Activated CD4-positive, alpha-beta T cell treated with anti-CD3 and anti-CD28 coated beads for 4 hours (primary cell): Measurements from ENCODE around the gene PKP1.

ENCODE experiments used
- DNase-seq, 2 donors: peaks; one replicate each; pipeline ENCODE4 v3.0.0-alpha.2; 2020

The PKP1 gene

GRCh38 chr1:201261771-201262547, 21.3 kb upstream of the PKP1 start:
- DNase-seq: no peak

- no peak for DNase-seq
Observed at GRCh38 chr1:201262963-201263608, 20.2 kb upstream of the PKP1 start.

GRCh38 chr1:201264072-201264471, 19.2 kb upstream of the PKP1 start:
- no peak for DNase-seq

- no peak for DNase-seq
Observed at GRCh38 chr1:201264554-201264953, 18.8 kb upstream of the PKP1 start.

GRCh38 chr1:201265756-201266155, 17.6 kb upstream of the PKP1 start:
- DNase-seq: no peak

DNA sequence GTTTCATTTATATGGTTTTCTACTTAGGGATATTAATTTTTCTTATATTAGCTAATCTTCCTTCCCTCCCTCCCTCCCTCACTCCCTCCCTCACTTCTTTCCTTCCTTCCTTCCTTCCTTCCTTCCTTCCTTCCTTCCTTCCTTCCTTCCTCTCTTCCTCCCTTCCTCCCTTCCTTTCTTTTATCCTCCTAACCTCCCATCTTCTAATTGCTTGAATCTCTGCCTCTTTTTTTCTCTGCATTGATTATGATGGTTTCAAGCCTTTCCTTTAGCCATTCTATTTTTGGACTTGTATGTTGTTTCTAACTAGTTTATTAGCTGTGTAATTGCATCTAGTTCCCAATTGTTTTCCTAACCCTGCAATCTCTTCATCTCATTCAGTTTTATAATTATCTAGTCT, 17.0 kb upstream of the PKP1 start:
- no peak for DNase-seq

DNA sequence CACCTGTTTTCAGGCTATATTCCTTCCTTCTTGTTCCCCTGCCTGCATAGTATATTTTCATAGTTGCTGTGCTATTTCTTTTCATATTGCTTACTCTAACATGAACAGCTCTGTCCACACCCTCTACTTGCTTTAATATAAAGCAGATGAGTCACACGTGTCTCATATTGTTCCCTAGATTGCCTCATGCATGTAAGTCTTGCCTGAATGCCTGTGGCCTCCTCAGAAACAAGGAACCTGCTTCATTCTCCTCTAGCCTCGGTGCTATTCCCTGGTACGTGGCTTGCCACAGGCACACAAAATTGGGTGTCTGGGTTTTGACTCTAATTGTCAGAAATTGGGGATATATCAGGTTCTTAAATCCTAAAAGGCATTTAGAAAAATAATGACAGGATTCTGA, 16.5 kb upstream of the PKP1 start:
- no peak for DNase-seq

DNA sequence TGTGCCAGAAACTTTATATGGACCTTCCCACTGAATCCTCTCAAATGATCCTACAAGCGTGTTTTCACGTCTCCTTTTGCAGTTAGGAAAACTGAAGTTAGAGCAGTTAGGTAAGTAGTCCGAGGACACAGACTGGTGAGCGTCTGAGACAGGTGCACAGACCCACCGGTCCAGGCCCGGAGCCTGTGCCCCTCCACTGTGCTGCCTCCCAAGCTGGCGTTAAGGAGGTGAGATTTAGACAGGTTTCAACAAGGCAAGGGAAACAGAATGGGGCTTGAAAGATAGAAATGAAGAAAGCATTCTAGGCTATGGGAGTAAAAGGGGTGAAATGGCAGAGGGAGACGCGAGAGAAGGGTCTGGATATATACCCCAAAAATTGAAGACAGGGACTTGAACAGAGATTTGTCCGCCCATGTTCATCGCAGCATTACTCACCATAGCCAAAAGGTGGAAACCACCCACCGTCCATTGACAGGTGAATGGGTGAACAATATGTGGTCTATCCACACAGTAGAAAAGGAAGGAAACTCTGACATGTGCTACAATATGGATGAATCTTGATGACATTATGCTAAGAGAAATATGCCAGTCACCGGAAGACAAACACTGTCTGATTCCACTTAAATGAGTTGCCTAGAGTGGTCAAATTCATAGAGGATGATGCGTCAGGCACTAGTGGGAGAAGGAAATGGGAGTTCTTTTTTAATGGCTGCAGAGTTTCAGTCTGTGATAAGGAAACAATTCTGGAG, 15.7 kb upstream of the PKP1 start:
- no peak for DNase-seq

DNA sequence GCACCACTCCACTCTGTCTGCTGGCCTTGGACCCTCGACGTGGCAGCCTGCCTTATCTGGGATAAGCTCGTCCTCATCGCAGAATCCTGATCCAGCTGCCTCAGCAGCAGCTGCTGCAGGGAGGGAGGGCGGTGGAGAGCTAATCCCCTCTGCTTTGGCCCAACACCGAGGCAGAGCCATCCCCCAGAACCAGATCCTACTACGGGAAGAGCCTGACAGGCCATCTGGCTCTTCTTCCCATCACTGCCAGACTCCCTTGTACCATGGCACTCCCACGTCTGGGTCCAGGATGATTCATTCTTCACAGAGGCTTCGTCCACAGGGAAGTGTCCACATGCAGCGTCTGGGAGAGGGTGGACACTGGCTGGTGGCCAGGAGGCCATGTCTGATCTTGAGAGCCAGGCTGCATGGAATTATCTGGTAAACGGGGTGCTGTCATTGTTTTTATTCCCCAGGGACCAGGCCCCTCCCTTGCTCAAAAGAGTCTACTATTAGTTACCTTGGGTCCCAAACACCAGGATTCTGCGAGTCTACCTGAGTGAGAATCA, 14.6 kb upstream of the PKP1 start:
- no peak for DNase-seq

GRCh38 chr1:201269281-201269680, 14.0 kb upstream of the PKP1 start:
- no peak for DNase-seq

DNA sequence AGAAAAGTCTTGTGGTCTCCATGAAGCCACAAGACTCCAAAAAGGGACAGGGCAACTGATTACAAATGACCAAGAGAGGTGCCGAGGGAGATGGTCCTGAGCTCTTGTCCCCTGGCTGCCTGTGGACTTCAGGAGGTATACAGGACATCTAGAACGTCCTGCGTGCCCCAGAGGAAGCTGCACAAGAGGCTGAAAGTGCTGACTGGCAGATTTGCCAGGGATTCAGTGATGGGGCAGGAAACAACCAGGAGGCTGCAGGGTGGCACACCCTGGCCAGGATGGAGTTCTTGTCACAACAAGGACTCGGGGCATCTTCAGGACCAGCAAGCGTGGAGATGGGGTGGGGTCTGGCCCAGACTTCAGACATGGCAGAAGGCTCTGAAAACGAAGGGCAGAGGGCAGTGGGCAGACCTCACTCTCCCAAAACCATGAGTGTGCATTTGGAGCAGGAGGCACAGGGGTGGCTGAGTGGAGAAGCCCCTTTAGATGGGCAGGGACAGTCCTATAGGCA, 13.4 kb upstream of the PKP1 start:
- DNase-seq: no peak

DNA sequence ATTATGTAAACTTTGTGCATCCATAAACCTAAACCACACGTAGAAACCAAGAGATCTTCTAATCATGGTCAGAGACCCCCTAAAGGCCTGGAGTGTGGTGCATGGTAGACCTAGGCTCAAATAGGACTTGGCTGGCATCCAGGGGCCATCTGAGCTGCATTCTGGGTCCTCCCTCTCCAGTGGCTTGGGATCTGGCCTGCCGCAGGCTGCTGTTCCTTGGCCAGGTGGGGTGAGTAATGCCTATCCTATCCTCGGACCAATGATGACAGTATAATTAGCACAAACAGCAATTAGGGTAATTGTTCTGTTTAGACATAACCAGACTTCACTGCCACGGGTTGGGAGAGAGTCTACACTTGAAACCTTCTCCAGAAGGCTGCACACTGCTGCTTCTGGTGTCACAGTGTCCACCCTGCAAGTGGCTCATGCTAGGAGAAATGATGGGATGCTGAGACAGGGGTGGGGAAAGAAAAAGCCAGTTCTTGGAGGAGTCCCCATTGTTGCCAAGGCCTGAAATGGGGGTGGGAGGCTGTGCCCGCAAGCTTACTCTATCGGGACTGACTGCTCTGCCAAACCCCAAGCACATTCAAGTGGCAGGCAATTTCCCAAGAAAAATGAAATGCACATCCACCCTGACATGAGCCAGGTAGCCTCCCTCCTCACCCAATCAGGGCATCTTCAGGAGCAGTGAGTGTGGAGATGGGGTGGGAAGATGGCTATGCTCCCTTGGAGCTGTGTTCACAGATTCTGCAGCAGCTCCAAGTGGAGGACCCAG, 12.5 kb upstream of the PKP1 start:
- DNase-seq: no peak

GRCh38 chr1:201272799-201273198, 10.5 kb upstream of the PKP1 start:
- DNase-seq: no peak

- DNase-seq: no peak
Observed at GRCh38 chr1:201274616-201275252, 8.6 kb upstream of the PKP1 start.

- no peak for DNase-seq
Observed at GRCh38 chr1:201275253-201275666, 8.0 kb upstream of the PKP1 start.

DNA sequence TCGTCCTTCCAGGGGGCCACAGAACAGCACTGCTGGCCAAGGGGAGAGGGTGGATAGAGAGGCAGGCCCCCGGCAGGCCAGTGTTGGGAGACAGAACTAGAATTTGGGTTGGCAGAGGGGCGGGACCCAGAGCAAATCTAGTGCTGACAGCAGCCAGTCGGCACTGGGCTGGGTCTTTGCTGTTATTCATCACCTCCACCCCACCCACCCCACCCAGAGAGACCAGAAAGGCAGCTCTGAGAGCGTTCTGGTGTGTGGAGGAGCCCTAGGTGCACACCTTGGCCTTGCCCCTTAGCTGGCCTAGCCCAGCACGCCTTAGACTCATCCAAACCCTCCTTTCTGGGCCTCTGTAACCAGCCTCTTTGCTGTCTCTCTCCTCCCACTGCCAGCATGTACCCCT, 6.4 kb upstream of the PKP1 start:
- DNase-seq: no peak

DNA sequence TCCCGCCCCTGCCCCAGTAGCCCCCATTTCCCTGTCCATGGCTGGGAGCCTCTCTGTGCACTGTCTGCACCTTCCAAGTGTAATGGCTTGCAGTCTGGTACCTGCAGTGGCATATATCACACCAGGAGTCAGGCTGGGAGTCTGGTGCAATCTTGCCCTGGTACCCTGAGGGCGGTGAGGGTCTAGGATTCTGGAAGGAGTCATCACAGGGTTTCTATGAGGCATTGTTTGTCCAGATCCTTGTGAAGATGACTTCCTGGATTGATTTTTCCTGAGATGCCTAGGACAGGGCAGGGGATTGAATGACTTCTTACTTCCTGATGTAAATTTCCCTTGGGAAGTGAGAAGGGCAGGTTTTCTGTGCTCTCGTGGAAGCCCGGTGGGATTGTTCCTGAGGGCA, 5.9 kb upstream of the PKP1 start:
- no peak for DNase-seq

DNA sequence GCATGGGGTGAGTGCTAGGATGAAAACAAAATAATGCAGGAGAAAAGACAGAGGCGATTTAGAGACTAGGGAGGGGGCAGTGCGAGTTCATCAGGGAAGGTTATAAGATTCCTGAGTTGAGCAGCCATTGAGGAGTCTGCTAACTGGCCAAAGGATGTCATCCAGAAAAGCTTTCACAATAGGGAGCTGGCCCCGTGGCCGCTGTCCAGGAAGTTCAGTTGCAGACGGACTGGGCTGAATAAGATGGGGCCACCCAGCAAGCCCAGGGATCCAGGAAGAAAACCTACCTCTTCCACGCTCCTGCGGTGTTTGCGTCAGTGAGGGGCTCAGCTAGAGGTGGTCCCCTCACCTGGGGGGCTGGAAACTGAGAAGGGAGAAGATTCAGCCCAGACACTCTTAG, 4.0 kb upstream of the PKP1 start:
- DNase-seq: no peak

DNA sequence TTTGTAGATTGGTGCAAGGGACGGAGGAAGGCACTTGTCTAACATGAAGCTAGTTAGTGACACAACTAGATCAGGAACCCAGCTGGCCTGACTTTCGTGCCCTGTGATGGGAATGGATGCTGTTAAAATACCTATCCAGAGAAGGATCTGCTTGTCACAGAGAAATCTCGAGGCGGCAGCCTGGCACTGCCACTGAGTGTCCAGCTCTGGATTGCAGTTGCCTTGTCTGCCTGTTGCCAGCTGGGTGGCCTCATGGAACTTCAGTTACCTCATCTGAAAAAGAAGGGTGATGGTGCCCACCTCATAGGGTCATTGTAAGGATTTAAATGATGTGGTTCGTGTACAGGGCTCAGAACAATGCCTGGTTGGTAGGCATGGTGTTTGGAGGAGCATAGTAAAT, 2.4 kb upstream of the PKP1 start:
- no peak for DNase-seq

GRCh38 chr1:201281573-201281972, 1.7 kb upstream of the PKP1 start:
- no peak for DNase-seq

GRCh38 chr1:201282216-201282615, 1.1 kb upstream of the PKP1 start:
- no peak for DNase-seq
